HEK293 (cell line): ENCODE measurements around the gene GRIN2A.

Experiments used
- REST ChIP-seq: fragments of 450-650 bp; formaldehyde crosslinking; IDR thresholded peaks from 2 replicates; pipeline ENCODE4 v1.5.1; 2016; ENCODE audit warnings: missing biosample characterization, missing genetic modification characterization
- ZBTB11 ChIP-seq: fragments of 450-650 bp; formaldehyde crosslinking; conservative IDR thresholded peaks from 2 replicates; pipeline ENCODE4 v1.5.1; 2016; ENCODE audit warnings: low read depth, missing biosample characterization, missing genetic modification characterization
- ZNF146 ChIP-seq: fragments of 450-650 bp; formaldehyde crosslinking; IDR thresholded peaks from 2 replicates; pipeline ENCODE4 v1.5.1; 2016; ENCODE audit warnings: missing biosample characterization, missing genetic modification characterization
- ZNF184 ChIP-seq: fragments of 450-650 bp; IDR thresholded peaks from 2 replicates; pipeline ENCODE4 v1.5.1; 2018; ENCODE audit warnings: missing biosample characterization, mild to moderate bottlenecking, missing genetic modification characterization
- ZNF23 ChIP-seq: fragments of 450-650 bp; formaldehyde crosslinking; IDR thresholded peaks from 2 replicates; pipeline ENCODE4 v1.5.1; 2016; ENCODE audit warnings: missing biosample characterization, missing genetic modification characterization, borderline replicate concordance
- ZNF280D ChIP-seq: fragments of 450-650 bp; formaldehyde crosslinking; IDR thresholded peaks from 2 replicates; pipeline ENCODE4 v1.5.1; 2016; ENCODE audit warnings: missing biosample characterization, missing genetic modification characterization
- ZNF302 ChIP-seq: fragments of 450-650 bp; formaldehyde crosslinking; IDR thresholded peaks from 2 replicates; pipeline ENCODE4 v1.5.1; 2016; ENCODE audit warnings: missing biosample characterization, missing genetic modification characterization, low read depth
- ZNF626 ChIP-seq: fragments of 450-650 bp; sonication (Bioruptor Pico); formaldehyde crosslinking; IDR thresholded peaks from 2 replicates; pipeline ENCODE4 v1.5.1; 2018; ENCODE audit warnings: missing biosample characterization, missing genetic modification characterization, inconsistent platforms
- ZNF645 ChIP-seq: fragments of 450-650 bp; formaldehyde crosslinking; IDR thresholded peaks from 2 replicates; pipeline ENCODE4; 2016; ENCODE audit warnings: missing biosample characterization, missing genetic modification characterization
- TF ChIP-seq, protein P1 (sequence below): fragments of 450-650 bp; formaldehyde crosslinking; IDR thresholded peaks from 2 replicates; pipeline ENCODE4 v1.5.1; 2016; ENCODE audit warnings: missing biosample characterization, missing genetic modification characterization

DNA sequence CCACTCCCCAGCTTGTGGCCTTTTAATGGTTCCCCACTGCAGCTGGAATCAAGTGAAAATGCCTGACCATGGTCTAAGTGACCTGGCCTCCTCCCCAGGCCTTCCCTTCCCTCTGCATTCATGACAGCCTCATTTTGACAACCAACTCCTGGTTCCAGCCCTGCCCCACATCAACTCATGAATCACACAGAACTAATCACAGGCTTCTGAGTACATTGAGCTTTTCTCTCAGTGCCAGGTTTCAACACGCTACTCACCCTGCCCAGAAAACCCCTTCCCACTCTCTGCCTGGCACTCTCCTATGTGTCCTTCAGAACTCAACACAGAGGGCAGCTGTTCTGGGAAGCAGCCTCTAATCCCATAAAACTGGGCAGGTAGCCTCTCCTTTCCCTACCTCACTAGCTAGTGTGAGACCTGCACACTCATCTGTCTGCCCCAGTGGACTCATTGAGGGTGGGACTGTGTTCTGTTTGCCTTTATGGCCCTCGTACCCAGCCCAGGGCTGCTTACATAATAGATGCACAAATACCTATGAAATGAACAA, 313.6 kb downstream of the GRIN2A start:
- TF ChIP-seq, protein P1, sequence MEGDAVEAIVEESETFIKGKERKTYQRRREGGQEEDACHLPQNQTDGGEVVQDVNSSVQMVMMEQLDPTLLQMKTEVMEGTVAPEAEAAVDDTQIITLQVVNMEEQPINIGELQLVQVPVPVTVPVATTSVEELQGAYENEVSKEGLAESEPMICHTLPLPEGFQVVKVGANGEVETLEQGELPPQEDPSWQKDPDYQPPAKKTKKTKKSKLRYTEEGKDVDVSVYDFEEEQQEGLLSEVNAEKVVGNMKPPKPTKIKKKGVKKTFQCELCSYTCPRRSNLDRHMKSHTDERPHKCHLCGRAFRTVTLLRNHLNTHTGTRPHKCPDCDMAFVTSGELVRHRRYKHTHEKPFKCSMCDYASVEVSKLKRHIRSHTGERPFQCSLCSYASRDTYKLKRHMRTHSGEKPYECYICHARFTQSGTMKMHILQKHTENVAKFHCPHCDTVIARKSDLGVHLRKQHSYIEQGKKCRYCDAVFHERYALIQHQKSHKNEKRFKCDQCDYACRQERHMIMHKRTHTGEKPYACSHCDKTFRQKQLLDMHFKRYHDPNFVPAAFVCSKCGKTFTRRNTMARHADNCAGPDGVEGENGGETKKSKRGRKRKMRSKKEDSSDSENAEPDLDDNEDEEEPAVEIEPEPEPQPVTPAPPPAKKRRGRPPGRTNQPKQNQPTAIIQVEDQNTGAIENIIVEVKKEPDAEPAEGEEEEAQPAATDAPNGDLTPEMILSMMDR (tag by site-specific recombination) = no peak
- no peak for TF ChIP-seq ZNF146 (tag by site-specific recombination)
- no peak for TF ChIP-seq ZNF23 (tag by site-specific recombination)
- no peak for TF ChIP-seq ZNF626 (tag by site-specific recombination)
- TF ChIP-seq REST = no peak
- TF ChIP-seq ZNF302 (tag by site-specific recombination) = no peak
- no peak for TF ChIP-seq ZNF280D (tag by site-specific recombination)
- no peak for TF ChIP-seq ZNF184 (tag by site-specific recombination)
- TF ChIP-seq ZNF645 (tag by site-specific recombination) = no peak
- TF ChIP-seq ZBTB11 (tag by site-specific recombination) = no peak
